Heart left ventricle (tissue), 13 donors: Measurements from ENCODE around the gene CRYBG2.

Source experiments
- CTCF ChIP-seq, 12 donors: fragments of 200-600 bp; sonication (generic) in 4 of 12; IDR thresholded peaks; one replicate each; pipeline versions ENCODE4 v1.5.0 to v1.8.0; 2018 to 2022; ENCODE audit warnings: antibody characterized with exemption in 12 of 12, mild to moderate bottlenecking in 5 of 12
- POLR2A ChIP-seq, 2 donors: fragments of 450-650 bp; IDR thresholded peaks; one replicate each; pipeline ENCODE4 v1.6.1; 2017; ENCODE audit warnings: antibody characterized with exemption in 2 of 2, mild to moderate bottlenecking in 2 of 2, moderate library complexity in 2 of 2
- donor health status: ischemic (EF 13 %, LVEDD 7.1; RV severe dilation, severe dysfunction).
- donor health status: DM: no; HTN: yes; CAD: no.
- donor health status: DM: no; HTN: no; CAD: no.
- donor health status: ischemic (EF 25% LVEDD 6.9; RV normal size, moderate dysfunction).
- donor health status: ischemic (EF 25% LVEDD 5.7; RV mildly dilated, moderate dysfunction).
- donor health status: ischemic (EF 35%, LVEDD 5.7; RV mildly dilated, moderate dysfunction).
- donor health status: nonischemic (EF 11% LVEDD 7.7; RV severe dilation, severe dysfunction).
- donor health status: DM: yes; HTN: yes; CAD: no.
- donor health status: PGD.
- donor health status: ischemic (EF 29% LVEDD 5.4; RV normal size, mild dysfunction).
- donor health status: nonischemic (EF 23%, LVEDD 6.1; RV moderate dilation, normal function).

DNA sequence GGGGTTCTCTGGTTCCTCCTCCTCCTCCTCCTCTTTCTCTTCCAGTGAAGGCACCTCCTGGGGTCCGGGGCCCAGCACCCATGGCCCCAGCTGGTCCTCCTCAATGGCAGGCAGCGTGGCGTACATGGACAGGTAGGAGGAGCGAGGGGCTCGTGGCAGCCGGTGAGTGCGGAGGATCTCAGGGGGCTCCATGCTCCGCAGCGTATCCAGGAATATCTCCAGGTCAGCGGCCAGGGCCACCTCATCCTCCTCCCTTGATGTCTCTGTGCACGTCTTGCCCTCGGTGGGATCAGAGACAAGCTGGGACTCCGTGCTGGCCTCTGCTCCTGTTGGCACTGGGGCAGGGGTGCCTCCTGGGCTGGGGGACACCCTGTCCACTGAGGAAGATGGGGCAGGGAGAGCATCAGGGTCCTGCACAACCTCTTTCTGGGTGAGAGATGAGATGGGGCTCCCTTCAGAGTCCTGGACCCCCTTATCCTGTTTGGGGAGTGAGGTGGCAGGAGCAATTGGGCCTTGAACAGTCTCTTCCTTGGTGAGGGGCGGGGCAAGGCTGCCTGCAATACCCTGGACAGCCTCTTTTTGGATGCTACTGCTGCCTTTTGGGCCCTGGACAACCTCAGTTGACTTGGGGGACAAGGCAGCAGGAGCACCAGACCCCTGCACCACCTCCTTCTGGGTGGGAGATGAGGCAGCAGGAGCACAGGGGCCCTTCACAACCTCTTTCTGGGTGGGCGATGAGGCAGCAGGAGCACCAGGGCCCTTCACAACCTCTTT lies 9.6 kb downstream of the CRYBG2 start:
- TF ChIP-seq CTCF (IDR thresholded peaks at IDR 0.05) (no peak), POLR2A (IDR thresholded peaks at IDR 0.05) (no peak)
